HepG2 (cell line): Measurements from ENCODE around the gene ZBTB20. TPM values are rescaled to one million over a fixed set of nuclear protein-coding genes. Genes with fewer than 3 reads are reported as not detected.

Experiments
- AKAP8 ChIP-seq: sonication (generic); formaldehyde crosslinking; IDR thresholded peaks from 2 replicates; pipeline ENCODE4 v1.5.1; 2020; ENCODE audit warnings: mild to moderate bottlenecking, missing genetic modification reagents
- KDM2A ChIP-seq: sonication (generic); formaldehyde crosslinking; IDR thresholded peaks from 2 replicates; pipeline ENCODE4 v1.4.0; 2020; ENCODE audit warnings: low read depth, missing genetic modification reagents, borderline replicate concordance
- KMT2B ChIP-seq: IDR thresholded peaks from 2 replicates; pipeline ENCODE4 v1.6.1; 2016; ENCODE audit warnings: missing genetic modification reagents, missing compliant biosample characterization
- MAFK ChIP-seq, 2 experiments: IDR thresholded peaks in 1 of 2; conservative IDR thresholded peaks in 1 of 2; 2 replicates each; pipeline ENCODE4 v1.6.1; 2011; ENCODE audit warnings: improper control_type of control experiment in 2 of 2, low read length in 2 of 2
- NR2F6 ChIP-seq, 2 experiments: IDR thresholded peaks; 2 replicates each; pipeline ENCODE4 v1.6.1; 2016; ENCODE audit warnings: antibody characterized with exemption in 1 of 2, mild to moderate bottlenecking in 1 of 2
- PRMT3 ChIP-seq: sonication (generic); formaldehyde crosslinking; IDR thresholded peaks from 2 replicates; pipeline ENCODE4 v1.8.1; 2022; ENCODE audit warnings: low read depth, mild to moderate bottlenecking, moderate library complexity, missing genetic modification reagents, borderline replicate concordance
- SIN3A ChIP-seq: IDR thresholded peaks from 2 replicates; pipeline ENCODE4 v1.6.1; 2011; ENCODE audit warnings: low read depth, mild to moderate bottlenecking, control low read depth, low read length, borderline replicate concordance
- SSRP1 ChIP-seq: IDR thresholded peaks from 2 replicates; pipeline ENCODE4 v1.6.1; 2016; ENCODE audit warnings: control low read depth
- TAF1 ChIP-seq: sonication (generic); formaldehyde crosslinking; IDR thresholded peaks from 2 replicates; pipeline ENCODE4 v1.4.0; 2020; ENCODE audit warnings: missing genetic modification reagents
- U2AF1 ChIP-seq: fragments of 200-400 bp; formaldehyde crosslinking; optimal IDR thresholded peaks from 2 replicates; pipeline ENCODE3; 2017; ENCODE audit warnings: mild to moderate bottlenecking, low read depth, low read length
- ZNF10 ChIP-seq: sonication (generic); formaldehyde crosslinking; IDR thresholded peaks from 2 replicates; pipeline ENCODE4 v1.4.0; 2020; ENCODE audit warnings: mild to moderate bottlenecking, low read depth, missing genetic modification reagents, borderline replicate concordance
- ZNF343 ChIP-seq: sonication (generic); formaldehyde crosslinking; IDR thresholded peaks from 2 replicates; pipeline ENCODE4 v1.4.0; 2020; ENCODE audit warnings: mild to moderate bottlenecking, missing genetic modification reagents
- ZNF530 ChIP-seq: sonication (generic); formaldehyde crosslinking; IDR thresholded peaks from 2 replicates; pipeline ENCODE4 v1.5.0; 2020; ENCODE audit warnings: low read depth, mild to moderate bottlenecking, missing genetic modification reagents
- ZNF546 ChIP-seq: sonication (generic); formaldehyde crosslinking; conservative IDR thresholded peaks from 2 replicates; pipeline ENCODE4 v1.8.1; 2023; ENCODE audit warnings: mild to moderate bottlenecking, missing genetic modification reagents
- ZNF556 ChIP-seq: sonication (generic); formaldehyde crosslinking; IDR thresholded peaks from 2 replicates; pipeline ENCODE4 v1.4.0; 2020; ENCODE audit warnings: mild to moderate bottlenecking, missing genetic modification reagents, borderline replicate concordance
- ZNF567 ChIP-seq: sonication (generic); formaldehyde crosslinking; IDR thresholded peaks from 2 replicates; pipeline ENCODE4 v1.8.1; 2023; ENCODE audit warnings: mild to moderate bottlenecking, missing genetic modification reagents, borderline replicate concordance
- polyA plus RNA-seq, 8 experiments: library from polyadenylated mRNA; depleted of rRNA in 3 of 8; stranded (reverse) in 7 of 8; unstranded in 1 of 8; fragments of >200 nt; fragmentation: Illumina TruSeq in 4 of 8; extraction: Trizol in 4 of 8; gene quantifications; 2 replicates each; pipeline versions ENCODE4 v1.2.1 to v1.2.3, GENCODE V29; 2011 to 2016; ENCODE audit warnings: low read depth in 4 of 8, missing spikeins in 1 of 8, mixed read lengths in 1 of 8; ENCODE audit not compliant: insufficient read depth in 1 of 8
- total RNA-seq, 5 experiments: library from RNA; depleted of rRNA; stranded (reverse); fragments of >200 nt; fragmentation: Illumina TruSeq; extraction: Trizol; gene quantifications; 2 replicates each; pipeline ENCODE4 v1.2.3, GENCODE V29; 2016; ENCODE audit warnings: low read depth in 1 of 5
- TF ChIP-seq, protein P1 (sequence below), 2 experiments: sonication (generic) in 1 of 2; formaldehyde crosslinking in 1 of 2; IDR thresholded peaks; 2 replicates each; pipeline versions ENCODE4 v1.4.0 to v1.6.1; 2018 to 2020; ENCODE audit warnings: missing genetic modification reagents in 2 of 2, borderline replicate concordance in 1 of 2, low read depth in 1 of 2, mild to moderate bottlenecking in 1 of 2, missing biosample characterization in 1 of 2
- TF ChIP-seq, protein P2 (sequence below): sonication (generic); formaldehyde crosslinking; IDR thresholded peaks from 2 replicates; pipeline ENCODE4 v1.4.0; 2020; ENCODE audit warnings: missing genetic modification reagents, borderline replicate concordance
- TF ChIP-seq, protein P3 (sequence below): IDR thresholded peaks from 2 replicates; pipeline ENCODE4 v1.6.1; 2012; ENCODE audit warnings: low read depth, low read length, improper control_type of control experiment
- TF ChIP-seq, protein P4 (sequence below): fragments of 450-650 bp; IDR thresholded peaks from 2 replicates; pipeline ENCODE4 v1.6.1; 2017
- TF ChIP-seq, protein P5 (sequence below): sonication (generic); formaldehyde crosslinking; IDR thresholded peaks from 2 replicates; pipeline ENCODE4 v1.5.0; 2020; ENCODE audit warnings: missing genetic modification reagents

Gene ZBTB20
- total and polyA plus RNA-seq, 2 of the 13 experiments (the other 11 are each of a cell fraction or from before 2014, with no cell fraction given) = 1.9 to 8.8 TPM

DNA sequence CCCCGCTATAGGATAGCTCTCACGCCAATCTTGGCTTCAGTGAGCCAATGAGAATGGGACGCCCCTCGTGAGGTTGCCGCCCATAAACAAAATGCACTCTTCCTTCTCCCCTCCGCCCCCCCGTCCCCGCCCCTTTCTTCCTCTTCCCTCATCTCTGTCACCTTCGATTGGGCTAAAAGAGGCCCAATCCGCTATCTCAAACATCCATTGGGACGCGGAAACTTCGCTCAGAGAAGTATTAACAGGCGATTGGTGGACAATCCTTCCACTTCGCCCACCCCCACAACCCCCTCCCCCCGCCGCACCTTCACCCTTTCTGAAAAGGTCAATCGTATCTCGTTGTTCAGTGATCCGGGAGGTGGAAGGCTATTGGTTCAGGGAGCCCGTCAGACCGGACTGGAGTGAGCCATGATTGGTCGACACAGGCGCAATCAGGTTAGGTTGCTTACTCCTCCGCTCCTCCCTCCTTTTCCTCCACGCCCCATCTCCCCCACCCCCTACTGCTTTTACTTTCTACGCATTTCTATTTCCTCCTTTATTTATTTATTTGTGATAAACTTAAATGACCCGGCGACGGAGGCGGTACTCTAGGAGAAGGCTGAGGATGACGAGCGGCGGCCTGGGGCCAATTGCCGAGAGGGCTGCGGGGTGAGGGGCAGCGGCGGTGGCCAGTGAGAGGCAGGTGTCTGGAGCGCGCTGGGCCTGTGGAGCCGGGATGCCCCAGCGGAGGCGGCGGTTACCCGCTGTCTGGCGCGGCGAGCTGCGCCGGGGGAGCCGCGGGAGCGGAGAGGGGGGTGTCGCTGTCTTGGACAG lies 447 bp upstream of the ZBTB20 start (continued):
- TF ChIP-seq, protein P1, sequence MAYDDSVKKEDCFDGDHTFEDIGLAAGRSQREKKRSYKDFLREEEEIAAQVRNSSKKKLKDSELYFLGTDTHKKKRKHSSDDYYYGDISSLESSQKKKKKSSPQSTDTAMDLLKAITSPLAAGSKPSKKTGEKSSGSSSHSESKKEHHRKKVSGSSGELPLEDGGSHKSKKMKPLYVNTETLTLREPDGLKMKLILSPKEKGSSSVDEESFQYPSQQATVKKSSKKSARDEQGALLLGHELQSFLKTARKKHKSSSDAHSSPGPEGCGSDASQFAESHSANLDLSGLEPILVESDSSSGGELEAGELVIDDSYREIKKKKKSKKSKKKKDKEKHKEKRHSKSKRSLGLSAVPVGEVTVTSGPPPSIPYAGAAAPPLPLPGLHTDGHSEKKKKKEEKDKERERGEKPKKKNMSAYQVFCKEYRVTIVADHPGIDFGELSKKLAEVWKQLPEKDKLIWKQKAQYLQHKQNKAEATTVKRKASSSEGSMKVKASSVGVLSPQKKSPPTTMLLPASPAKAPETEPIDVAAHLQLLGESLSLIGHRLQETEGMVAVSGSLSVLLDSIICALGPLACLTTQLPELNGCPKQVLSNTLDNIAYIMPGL (CRISPR knock-in tag; IDR thresholded peaks at IDR 0.05; ENCODE audit: borderline replicate concordance in 1 of 2, low read depth in 1 of 2) = peak; percentile 78 to 81; a peak in 3 of 4 replicates
- TF ChIP-seq, protein P2, sequence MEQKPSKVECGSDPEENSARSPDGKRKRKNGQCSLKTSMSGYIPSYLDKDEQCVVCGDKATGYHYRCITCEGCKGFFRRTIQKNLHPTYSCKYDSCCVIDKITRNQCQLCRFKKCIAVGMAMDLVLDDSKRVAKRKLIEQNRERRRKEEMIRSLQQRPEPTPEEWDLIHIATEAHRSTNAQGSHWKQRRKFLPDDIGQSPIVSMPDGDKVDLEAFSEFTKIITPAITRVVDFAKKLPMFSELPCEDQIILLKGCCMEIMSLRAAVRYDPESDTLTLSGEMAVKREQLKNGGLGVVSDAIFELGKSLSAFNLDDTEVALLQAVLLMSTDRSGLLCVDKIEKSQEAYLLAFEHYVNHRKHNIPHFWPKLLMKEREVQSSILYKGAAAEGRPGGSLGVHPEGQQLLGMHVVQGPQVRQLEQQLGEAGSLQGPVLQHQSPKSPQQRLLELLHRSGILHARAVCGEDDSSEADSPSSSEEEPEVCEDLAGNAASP (CRISPR knock-in tag) = peak; percentile 87; the same call in 1 of the 2 replicates
- TF ChIP-seq SSRP1 (CRISPR knock-in tag) = no peak
- no peak for TF ChIP-seq PRMT3 (CRISPR knock-in tag)
- no peak for TF ChIP-seq ZNF343
- TF ChIP-seq, protein P3, sequence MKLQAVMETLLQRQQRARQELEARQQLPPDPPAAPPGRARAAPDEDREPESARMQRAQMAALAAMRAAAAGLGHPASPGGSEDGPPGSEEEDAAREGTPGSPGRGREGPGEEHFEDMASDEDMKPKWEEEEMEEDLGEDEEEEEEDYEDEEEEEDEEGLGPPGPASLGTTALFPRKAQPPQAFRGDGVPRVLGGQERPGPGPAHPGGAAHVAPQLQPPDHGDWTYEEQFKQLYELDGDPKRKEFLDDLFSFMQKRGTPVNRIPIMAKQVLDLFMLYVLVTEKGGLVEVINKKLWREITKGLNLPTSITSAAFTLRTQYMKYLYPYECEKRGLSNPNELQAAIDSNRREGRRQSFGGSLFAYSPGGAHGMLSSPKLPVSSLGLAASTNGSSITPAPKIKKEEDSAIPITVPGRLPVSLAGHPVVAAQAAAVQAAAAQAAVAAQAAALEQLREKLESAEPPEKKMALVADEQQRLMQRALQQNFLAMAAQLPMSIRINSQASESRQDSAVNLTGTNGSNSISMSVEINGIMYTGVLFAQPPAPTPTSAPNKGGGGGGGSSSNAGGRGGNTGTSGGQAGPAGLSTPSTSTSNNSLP = peak; percentile 53
- no peak for TF ChIP-seq ZNF546
- no peak for TF ChIP-seq AKAP8
- TF ChIP-seq ZNF530 (CRISPR knock-in tag) = no peak
- TF ChIP-seq ZNF10 (CRISPR knock-in tag) = no peak
- TF ChIP-seq, protein P4, sequence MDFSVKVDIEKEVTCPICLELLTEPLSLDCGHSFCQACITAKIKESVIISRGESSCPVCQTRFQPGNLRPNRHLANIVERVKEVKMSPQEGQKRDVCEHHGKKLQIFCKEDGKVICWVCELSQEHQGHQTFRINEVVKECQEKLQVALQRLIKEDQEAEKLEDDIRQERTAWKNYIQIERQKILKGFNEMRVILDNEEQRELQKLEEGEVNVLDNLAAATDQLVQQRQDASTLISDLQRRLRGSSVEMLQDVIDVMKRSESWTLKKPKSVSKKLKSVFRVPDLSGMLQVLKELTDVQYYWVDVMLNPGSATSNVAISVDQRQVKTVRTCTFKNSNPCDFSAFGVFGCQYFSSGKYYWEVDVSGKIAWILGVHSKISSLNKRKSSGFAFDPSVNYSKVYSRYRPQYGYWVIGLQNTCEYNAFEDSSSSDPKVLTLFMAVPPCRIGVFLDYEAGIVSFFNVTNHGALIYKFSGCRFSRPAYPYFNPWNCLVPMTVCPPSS = no peak
- no peak for TF ChIP-seq MAFK (conservative IDR thresholded peaks at IDR 0.05 in 1 of 2, IDR thresholded peaks at IDR 0.05 in 1 of 2; ENCODE audit: low read length in 2 of 2)
- TF ChIP-seq, protein P5, sequence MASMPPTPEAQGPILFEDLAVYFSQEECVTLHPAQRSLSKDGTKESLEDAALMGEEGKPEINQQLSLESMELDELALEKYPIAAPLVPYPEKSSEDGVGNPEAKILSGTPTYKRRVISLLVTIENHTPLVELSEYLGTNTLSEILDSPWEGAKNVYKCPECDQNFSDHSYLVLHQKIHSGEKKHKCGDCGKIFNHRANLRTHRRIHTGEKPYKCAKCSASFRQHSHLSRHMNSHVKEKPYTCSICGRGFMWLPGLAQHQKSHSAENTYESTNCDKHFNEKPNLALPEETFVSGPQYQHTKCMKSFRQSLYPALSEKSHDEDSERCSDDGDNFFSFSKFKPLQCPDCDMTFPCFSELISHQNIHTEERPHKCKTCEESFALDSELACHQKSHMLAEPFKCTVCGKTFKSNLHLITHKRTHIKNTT (CRISPR knock-in tag) = no peak
- peak; percentile 62 for TF ChIP-seq NR2F6 (IDR thresholded peaks at IDR 0.05)
- peak; percentile 42; the same call in 1 of the 2 replicates for TF ChIP-seq NR2F6 (CRISPR knock-in tag; IDR thresholded peaks at IDR 0.05)
- TF ChIP-seq U2AF1 = no peak
- peak; percentile 78; the same call in 1 of the 2 replicates for TF ChIP-seq ZNF556 (CRISPR knock-in tag)
- peak; percentile 69; the same call in 1 of the 2 replicates for TF ChIP-seq KDM2A (CRISPR knock-in tag)
- no peak for TF ChIP-seq KMT2B
- TF ChIP-seq ZNF567 (CRISPR knock-in tag) = 0 out of 2 replicates have a peak, but pooled peaks have one; percentile 51
- 0 out of 2 replicates have a peak, but pooled peaks have one; percentile 32 for TF ChIP-seq SIN3A
- peak; percentile 55 for TF ChIP-seq TAF1 (CRISPR knock-in tag)
